22Rv1 (cell line): Measurements from ENCODE around the gene VDAC1.

Experiments used
- CTCF ChIP-seq: fragments of 450-650 bp; IDR thresholded peaks from 2 replicates; pipeline ENCODE4 v1.5.1; 2017; ENCODE audit warnings: mild to moderate bottlenecking
- ZFX ChIP-seq: fragments of 450-650 bp; IDR thresholded peaks from 2 replicates; pipeline ENCODE4 v1.6.1; 2017; ENCODE audit warnings: antibody characterized with exemption, borderline replicate concordance

- no peak for TF ChIP-seq CTCF
- TF ChIP-seq ZFX, result no peak
These were observed 2.9 kb upstream of the VDAC1 start for GRCh38 chr5:134007581-134008265.
